ENCODE results near the gene P2RX7. TPM values are rescaled to one million over a fixed set of nuclear protein-coding genes. Genes with fewer than 3 reads are reported as not detected.
"Not testable (repeated sequence)": the region's sequence is repeated elsewhere in the genome, so short reads cannot be mapped to it uniquely, and the experiment has no call there.

Gene P2RX7
- total RNA-seq, 1 experiment from 2014 or later: 0.23 TPM

- intact Hi-C loops (cut with micrococcal nuclease; ENCODE audit: unreplicated experiment) (no loop called here), in situ Hi-C loops (cut with HindIII; ENCODE audit: low pct_unique_long_range_greater_than_20kb, low sequenced_read_pairs) (no loop called here)
- POLR2A ChIA-PET: no interaction called here
- no peak overlapping the region for H3K4me3 ChIP-seq (ENCODE audit: low read depth in 2 of 2, low read length in 2 of 2)
- no peaks in the 10 kb centered on the region for H3K36me3 ChIP-seq (ENCODE audit: control insufficient read depth, insufficient read depth, low read length)
- H3K27ac ChIP-seq (ENCODE audit: low read length): no peak overlapping the region
- H3K9me3 ChIP-seq (ENCODE audit: control insufficient read depth, insufficient read depth, low read depth, low read length): 0 out of 2 replicates have a peak, but pooled peaks cover 4% of the 10 kb centered on the region
- H3K4me1 ChIP-seq (ENCODE audit: control insufficient read depth, insufficient read depth, low read length): no peaks in the 10 kb centered on the region
- DNase-seq (ENCODE audit: low read depth, low spot score) (no peak), ATAC-seq (no peak)
- CTCF ChIA-PET: no interaction called here
- BruUV-seq (replicated peaks): no TSS peak
- no peaks in the 10 kb centered on the region for H3K27me3 ChIP-seq (ENCODE audit: control insufficient read depth, insufficient read depth, low read length)
- no peak for TF ChIP-seq SIN3A (IDR thresholded peaks at IDR 0.05; ENCODE audit: borderline replicate concordance, insufficient read depth, low read depth, low read length)
- no peak for TF ChIP-seq CTCF (IDR thresholded peaks at IDR 0.05)
- TF ChIP-seq TCF7L2 (IDR thresholded peaks at IDR 0.05; ENCODE audit: low read depth, low read length): no peak
- no peak for TF ChIP-seq REST (IDR thresholded peaks at IDR 0.05; ENCODE audit: insufficient read depth in 1 of 2, low read depth in 2 of 2, low read length in 1 of 2)
- TF ChIP-seq POLR2AphosphoS5 (IDR thresholded peaks at IDR 0.05; ENCODE audit: low read depth, low read length): no peak
Measured at GRCh38 chr12:121162985-121163384, 30.3 kb downstream of the P2RX7 start.

- BruUV-seq (replicated peaks); intact Hi-C loops (cut with micrococcal nuclease; ENCODE audit: unreplicated experiment); H3K27ac ChIP-seq (ENCODE audit: low read length): not testable (repeated sequence)
Measured at GRCh38 chr12:121164839-121165238, 32.2 kb downstream of the P2RX7 start.

GRCh38 chr12:121165316-121165715, 32.6 kb downstream of the P2RX7 start:
- Histone ChIP-seq H3K4me3 (ENCODE audit: low read depth in 2 of 2, low read length in 2 of 2) (no peak overlapping the region), H3K36me3 (ENCODE audit: control insufficient read depth, insufficient read depth, low read length) (no peaks in the 10 kb centered on the region), H3K4me1 (ENCODE audit: control insufficient read depth, insufficient read depth, low read length) (no peaks in the 10 kb centered on the region), H3K27me3 (ENCODE audit: control insufficient read depth, insufficient read depth, low read length) (no peaks in the 10 kb centered on the region), H3K27ac (ENCODE audit: low read length) (no peak overlapping the region), H3K9me3 (ENCODE audit: control insufficient read depth, insufficient read depth, low read depth, low read length) (no peaks in the 10 kb centered on the region)
- POLR2A ChIA-PET: no interaction called here
- no peak for ATAC-seq
- CTCF ChIA-PET: no interaction called here
- intact Hi-C loops (cut with micrococcal nuclease; ENCODE audit: unreplicated experiment): no loop called here
- no TSS peak for BruUV-seq (replicated peaks)
- DNase-seq (ENCODE audit: low read depth, low spot score): no peak
- in situ Hi-C loops (cut with HindIII; ENCODE audit: low pct_unique_long_range_greater_than_20kb, low sequenced_read_pairs): no loop called here
- TF ChIP-seq TCF7L2 (IDR thresholded peaks at IDR 0.05; ENCODE audit: low read depth, low read length) (no peak), REST (IDR thresholded peaks at IDR 0.05; ENCODE audit: insufficient read depth in 1 of 2, low read depth in 2 of 2, low read length in 1 of 2) (no peak), CTCF (IDR thresholded peaks at IDR 0.05) (no peak), POLR2AphosphoS5 (IDR thresholded peaks at IDR 0.05; ENCODE audit: low read depth, low read length) (no peak), SIN3A (IDR thresholded peaks at IDR 0.05; ENCODE audit: borderline replicate concordance, insufficient read depth, low read depth, low read length) (no peak)

More at GRCh38 chr12:121164839-121165238, 32.2 kb downstream of the P2RX7 start:
- ATAC-seq; POLR2A ChIA-PET; H3K36me3 ChIP-seq (ENCODE audit: control insufficient read depth, insufficient read depth, low read length); H3K27me3 ChIP-seq (ENCODE audit: control insufficient read depth, insufficient read depth, low read length); H3K4me1 ChIP-seq (ENCODE audit: control insufficient read depth, insufficient read depth, low read length); CTCF ChIA-PET; in situ Hi-C loops (cut with HindIII; ENCODE audit: low pct_unique_long_range_greater_than_20kb, low sequenced_read_pairs); DNase-seq (ENCODE audit: low read depth, low spot score); H3K9me3 ChIP-seq (ENCODE audit: control insufficient read depth, insufficient read depth, low read depth, low read length); H3K4me3 ChIP-seq (ENCODE audit: low read depth in 2 of 2, low read length in 2 of 2): not testable (repeated sequence)

Data from Panc1 (cell line).